Trophoblast cell (in vitro differentiated cells and primary cell): ENCODE measurements around the gene RBFOX2.

Experiments
- DNase-seq, 2 donors: peaks; one replicate each; pipeline ENCODE4 v3.0.0-alpha.2; 2016
- H2AFZ ChIP-seq: 2 replicates; pipeline ENCODE4 v1.6.1; 2013; ENCODE audit warnings: low read length, moderate library complexity, mild to moderate bottlenecking; ENCODE audit not compliant: insufficient read depth, poor library complexity
- H2AK5ac ChIP-seq: 2 replicates; pipeline ENCODE4 v1.6.1; 2013; ENCODE audit warnings: mild to moderate bottlenecking, low read length
- H2BK120ac ChIP-seq: 2 replicates; pipeline ENCODE4 v1.6.1; 2013; ENCODE audit warnings: low read length, mild to moderate bottlenecking, moderate library complexity; ENCODE audit not compliant: insufficient read depth, poor library complexity
- H2BK12ac ChIP-seq: 2 replicates; pipeline ENCODE4 v1.6.1; 2013; ENCODE audit warnings: mild to moderate bottlenecking, low read length, moderate library complexity
- H2BK5ac ChIP-seq: 2 replicates; pipeline ENCODE4 v1.6.1; 2013; ENCODE audit warnings: low read length, low read depth, moderate library complexity, mild to moderate bottlenecking; ENCODE audit not compliant: poor library complexity
- H3K14ac ChIP-seq: 2 replicates; pipeline ENCODE4 v1.6.1; 2013; ENCODE audit warnings: mild to moderate bottlenecking, low read length
- H3K18ac ChIP-seq: 2 replicates; pipeline ENCODE4 v1.6.1; 2013; ENCODE audit warnings: mild to moderate bottlenecking, low read length
- H3K23ac ChIP-seq: 2 replicates; pipeline ENCODE4 v1.6.1; 2013; ENCODE audit warnings: low read length
- H3K27ac ChIP-seq: 2 replicates; pipeline ENCODE4 v1.5.1; 2013; ENCODE audit warnings: low read depth, mild to moderate bottlenecking, inconsistent platforms, low read length, moderate library complexity
- H3K27me3 ChIP-seq: 2 replicates; pipeline ENCODE4 v1.6.1; 2013; ENCODE audit warnings: inconsistent platforms, mild to moderate bottlenecking, low read length, moderate library complexity; ENCODE audit not compliant: insufficient read depth
- H3K36me3 ChIP-seq, 2 experiments: 1 replicate in 1 of 2; 2 replicates in 1 of 2; pipeline ENCODE4 v1.6.1; 2013; ENCODE audit warnings: low read length in 2 of 2, mild to moderate bottlenecking in 2 of 2, moderate library complexity in 1 of 2; ENCODE audit not compliant: insufficient read depth in 2 of 2, control insufficient read depth in 1 of 2
- H3K4ac ChIP-seq: 2 replicates; pipeline ENCODE4 v1.6.1; 2013; ENCODE audit warnings: low read depth, mild to moderate bottlenecking, low read length, moderate library complexity
- H3K4me1 ChIP-seq, 2 experiments: 1 replicate in 1 of 2; 2 replicates in 1 of 2; pipeline ENCODE4 v1.6.1; 2013; ENCODE audit warnings: low read length in 2 of 2, mild to moderate bottlenecking in 2 of 2, moderate library complexity in 1 of 2; ENCODE audit not compliant: insufficient read depth in 2 of 2, control insufficient read depth in 1 of 2
- H3K4me2 ChIP-seq: 2 replicates; pipeline ENCODE4 v1.6.1; 2013; ENCODE audit warnings: inconsistent platforms, mild to moderate bottlenecking, low read length, moderate library complexity
- H3K4me3 ChIP-seq: 2 replicates; pipeline ENCODE4 v1.5.1; 2013; ENCODE audit warnings: mild to moderate bottlenecking, low read depth, low read length, inconsistent platforms
- H3K79me1 ChIP-seq: one replicate; pipeline ENCODE4 v1.6.1; 2013; ENCODE audit warnings: low read length
- H3K79me2 ChIP-seq: 2 replicates; pipeline ENCODE4 v1.6.1; 2013; ENCODE audit warnings: low read length, mild to moderate bottlenecking; ENCODE audit not compliant: control insufficient read depth, insufficient read depth, poor library complexity
- H3K9ac ChIP-seq: 2 replicates; pipeline ENCODE4 v1.6.1; 2013; ENCODE audit warnings: mild to moderate bottlenecking, low read length
- H3K9me3 ChIP-seq: 2 replicates; pipeline ENCODE4 v1.6.1; 2013; ENCODE audit warnings: low read depth, mild to moderate bottlenecking, control low read depth, inconsistent platforms, low read length; ENCODE audit not compliant: insufficient read depth
- H4K12ac ChIP-seq: 2 replicates; pipeline ENCODE4 v1.6.1; 2013; ENCODE audit warnings: low read depth, mild to moderate bottlenecking, low read length, moderate library complexity
- H4K8ac ChIP-seq: 2 replicates; pipeline ENCODE4 v1.6.1; 2013; ENCODE audit warnings: low read depth, mild to moderate bottlenecking, low read length, moderate library complexity
- H4K91ac ChIP-seq: one replicate; pipeline ENCODE4 v1.6.1; 2013; ENCODE audit warnings: low read depth, mild to moderate bottlenecking, low read length, moderate library complexity
- WGBS: extraction: QIAGEN DNeasy Blood & Tissue Kit; methylation state at CpG from one replicate; pipeline ENCODE4 v1.1.7; 2013; ENCODE audit warnings: missing lambda C conversion rate; ENCODE audit not compliant: insufficient read length, insufficient coverage; ENCODE audit errors: extremely low coverage; 5-methylcytosine and 5-hydroxymethylcytosine counted together

Gene RBFOX2

GRCh38 chr22:35732116-35732515, 296.5 kb downstream of the RBFOX2 start:
- Histone ChIP-seq H3K14ac (no peak overlapping the region), H3K27ac (no peak overlapping the region), H3K4me3 (no peak overlapping the region), H2AK5ac (no peak overlapping the region), H3K27me3 (no peaks in the 10 kb centered on the region), H3K4me1 (no peaks in the 10 kb centered on the region), H3K4me2 (no peak overlapping the region), H3K18ac (no peak overlapping the region), H3K79me1 (no peaks in the 10 kb centered on the region), H3K9me3 (peaks cover 6% of the 10 kb centered on the region), H4K8ac (no peak overlapping the region), H4K12ac (no peak overlapping the region), H2BK12ac (no peak overlapping the region), H3K23ac (no peak overlapping the region), H2BK5ac (no peak overlapping the region), H2AFZ (no peak overlapping the region), H3K36me3 (peaks cover 8 to 9% of the 10 kb centered on the region in 2 experiments), H3K9ac (no peak overlapping the region), H3K79me2 (no peaks in the 10 kb centered on the region), H2BK120ac (no peak overlapping the region), H4K91ac (no peak overlapping the region), H3K4ac (no peak overlapping the region)
- no peak for DNase-seq
- no CpG with 5 or more reads among the region's 9 CpGs for WGBS

- Histone ChIP-seq H3K9ac (no peak overlapping the region), H3K23ac (no peak overlapping the region), H2BK12ac (no peak overlapping the region), H3K79me1 (no peaks in the 10 kb centered on the region), H3K27ac (no peak overlapping the region), H2AK5ac (no peak overlapping the region), H3K4ac (no peak overlapping the region), H3K4me2 (no peak overlapping the region), H4K12ac (no peak overlapping the region), H2BK120ac (no peak overlapping the region), H3K79me2 (no peaks in the 10 kb centered on the region), H3K36me3 (peaks cover 4 to 5% of the 10 kb centered on the region in 2 experiments), H3K27me3 (no peaks in the 10 kb centered on the region), H3K14ac (no peak overlapping the region), H2AFZ (no peak overlapping the region), H3K18ac (no peak overlapping the region), H3K4me3 (no peak overlapping the region), H3K9me3 (peaks cover 6% of the 10 kb centered on the region), H3K4me1 (no peaks in the 10 kb centered on the region), H4K8ac (no peak overlapping the region), H2BK5ac (no peak overlapping the region), H4K91ac (no peak overlapping the region)
- no CpG with 5 or more reads among the region's 10 CpGs for WGBS
- DNase-seq, result no peak
These were observed 297.3 kb downstream of the RBFOX2 start for GRCh38 chr22:35731321-35731720.

- no peak overlapping the region for H3K4me3 ChIP-seq
These were observed 299.3 kb downstream of the RBFOX2 start for GRCh38 chr22:35729309-35729698.

GRCh38 chr22:35728639-35729308, 299.9 kb downstream of the RBFOX2 start:
- DNase-seq, result no peak
- Histone ChIP-seq H3K9me3 (peaks cover 1% of the 10 kb centered on the region), H3K79me2 (no peaks in the 10 kb centered on the region), H3K79me1 (no peaks in the 10 kb centered on the region), H3K27me3 (no peaks in the 10 kb centered on the region), H4K8ac (no peak overlapping the region), H3K14ac (no peak overlapping the region), H3K23ac (no peak overlapping the region), H3K36me3 (no peaks in the 10 kb centered on the region), H3K4ac (no peak overlapping the region), H2BK12ac (no peak overlapping the region), H2AK5ac (no peak overlapping the region), H2BK120ac (no peak overlapping the region), H4K91ac (no peak overlapping the region), H2AFZ (no peak overlapping the region), H3K18ac (no peak overlapping the region), H3K4me1 (peaks cover 0 to 4% of the 10 kb centered on the region in 2 experiments), H3K27ac (no peak overlapping the region), H3K9ac (no peak overlapping the region), H4K12ac (no peak overlapping the region), H3K4me2 (no peak overlapping the region), H2BK5ac (no peak overlapping the region), H3K4me3 (no peak overlapping the region)
- no CpG with 5 or more reads among the region's 12 CpGs for WGBS

More at GRCh38 chr22:35729309-35729698, 299.3 kb downstream of the RBFOX2 start:
- Histone ChIP-seq H3K14ac (no peak overlapping the region), H3K18ac (no peak overlapping the region), H3K9ac (no peak overlapping the region), H2BK12ac (no peak overlapping the region), H3K23ac (no peak overlapping the region), H2AK5ac (no peak overlapping the region), H3K9me3 (peaks cover 1% of the 10 kb centered on the region), H3K79me1 (no peaks in the 10 kb centered on the region), H3K4me2 (no peak overlapping the region), H3K27ac (no peak overlapping the region), H3K27me3 (no peaks in the 10 kb centered on the region), H4K91ac (no peak overlapping the region), H4K8ac (no peak overlapping the region), H3K4ac (no peak overlapping the region), H3K4me1 (peaks cover 0 to 4% of the 10 kb centered on the region in 2 experiments), H2BK120ac (no peak overlapping the region), H3K79me2 (no peaks in the 10 kb centered on the region), H2AFZ (no peak overlapping the region), H4K12ac (no peak overlapping the region), H2BK5ac (no peak overlapping the region), H3K36me3 (no peaks in the 10 kb centered on the region)
- WGBS, result no CpG with 5 or more reads among the region's 2 CpGs
- DNase-seq, result no peak
